Lower leg skin (tissue), 4 donors: Measurements from ENCODE around the gene WBP2NL. TPM values are rescaled to one million over a fixed set of nuclear protein-coding genes. Genes with fewer than 3 reads are reported as not detected.

ENCODE experiments used
- DNase-seq, 2 donors: peaks; one replicate each; pipeline ENCODE4 v3.0.0-alpha.2; 2019; ENCODE audit warnings: low spot score in 2 of 2
- H3K4me3 ChIP-seq: fragments of 200-600 bp; sonication (generic); 2 replicates; pipeline ENCODE4 v1.5.1; 2017; ENCODE audit warnings: mild to moderate bottlenecking, low read depth; ENCODE audit not compliant: poor library complexity, severe bottlenecking
- CTCF ChIP-seq, 3 donors: fragments of 450-650 bp; IDR thresholded peaks; one replicate each; pipeline ENCODE4 v1.5.1; 2016; ENCODE audit warnings: antibody characterized with exemption in 3 of 3, mild to moderate bottlenecking in 3 of 3, moderate library complexity in 2 of 3
- POLR2A ChIP-seq, 2 donors: fragments of 450-650 bp; IDR thresholded peaks; one replicate each; pipeline ENCODE4 v1.6.1; 2016 to 2017; ENCODE audit warnings: antibody characterized with exemption in 2 of 2, mild to moderate bottlenecking in 1 of 2, moderate library complexity in 1 of 2
- WGBS, 2 donors: methylation state at CpG; one replicate each; pipeline ENCODE4 v1.1.5; 2018; 5-methylcytosine and 5-hydroxymethylcytosine counted together
- intact Hi-C: fragments of 100-400 bp; cut with DNase I; formaldehyde crosslinking; loops from one replicate; pipeline ENCODE4 v1.15.0; 2023; ENCODE audit warnings: low total_unique reads
- total RNA-seq, 4 donors: library from RNA; depleted of rRNA; stranded (reverse); fragments of >200 nt; gene quantifications; one replicate each; pipeline ENCODE4 v1.1.0, GENCODE V29; 2016

Gene WBP2NL
- total RNA-seq, 4 donors from 2014 or later = 1.4 to 2.0 (median 1.8) TPM

GRCh38 chr22:42025421-42025820 is 26.8 kb downstream of the WBP2NL start:
- no peak for DNase-seq
- TF ChIP-seq CTCF (IDR thresholded peaks at IDR 0.05) (no peak), POLR2A (IDR thresholded peaks at IDR 0.05) (no peak)
- 37 to 51% methylated on average over 1 of the region's 1 CpG for WGBS, 2 donors
- intact Hi-C loops = no loop called here
- H3K4me3 ChIP-seq = no peak overlapping the region

GRCh38 chr22:42026705-42027104 is 28.1 kb downstream of the WBP2NL start:
- intact Hi-C loops = no loop called here
- WGBS, 2 donors = 89 to 91% methylated on average over 10 of the region's 10 CpGs
- H3K4me3 ChIP-seq = no peak overlapping the region
- DNase-seq = no peak
- no peak for TF ChIP-seq POLR2A (IDR thresholded peaks at IDR 0.05)
- TF ChIP-seq CTCF (IDR thresholded peaks at IDR 0.05) = no peak

- intact Hi-C loops = no loop called here
- no peak for DNase-seq
- 95% methylated on average over 5 of the region's 5 CpGs for WGBS, 2 donors
Observed at GRCh38 chr22:42033263-42034181, 34.9 kb downstream of the WBP2NL start.

GRCh38 chr22:42035256-42035655 is 36.7 kb downstream of the WBP2NL start:
- 93% methylated on average over 5 to 6 of the region's 8 CpGs for WGBS, 2 donors
- no peak for DNase-seq
- no peak overlapping the region for H3K4me3 ChIP-seq
- intact Hi-C loops = no loop called here
- no peak for TF ChIP-seq CTCF (IDR thresholded peaks at IDR 0.05)
- TF ChIP-seq POLR2A (IDR thresholded peaks at IDR 0.05) = no peak

More at GRCh38 chr22:42033263-42034181, 34.9 kb downstream of the WBP2NL start:
- no peak overlapping the region for H3K4me3 ChIP-seq
- TF ChIP-seq POLR2A (IDR thresholded peaks at IDR 0.05) (no peak), CTCF (IDR thresholded peaks at IDR 0.05) (no peak)

- no peak overlapping the region for H3K4me3 ChIP-seq
- WGBS, 2 donors = 91 to 94% methylated on average over 5 of the region's 5 CpGs
- TF ChIP-seq CTCF (IDR thresholded peaks at IDR 0.05) (no peak), POLR2A (IDR thresholded peaks at IDR 0.05) (no peak)
- no peak for DNase-seq
- intact Hi-C loops = no loop called here
Observed at GRCh38 chr22:42039271-42039670, 40.7 kb downstream of the WBP2NL start.
